ENCODE measurements around the gene GRIK5. TPM values are rescaled to one million over a fixed set of nuclear protein-coding genes. Genes with fewer than 3 reads are reported as not detected.

GRIK5 gene
- total and polyA plus RNA-seq, 2 of the 8 experiments (the other 6 are each of a cell fraction or from before 2014, with no cell fraction given): 17.8 to 42.9 TPM

DNA sequence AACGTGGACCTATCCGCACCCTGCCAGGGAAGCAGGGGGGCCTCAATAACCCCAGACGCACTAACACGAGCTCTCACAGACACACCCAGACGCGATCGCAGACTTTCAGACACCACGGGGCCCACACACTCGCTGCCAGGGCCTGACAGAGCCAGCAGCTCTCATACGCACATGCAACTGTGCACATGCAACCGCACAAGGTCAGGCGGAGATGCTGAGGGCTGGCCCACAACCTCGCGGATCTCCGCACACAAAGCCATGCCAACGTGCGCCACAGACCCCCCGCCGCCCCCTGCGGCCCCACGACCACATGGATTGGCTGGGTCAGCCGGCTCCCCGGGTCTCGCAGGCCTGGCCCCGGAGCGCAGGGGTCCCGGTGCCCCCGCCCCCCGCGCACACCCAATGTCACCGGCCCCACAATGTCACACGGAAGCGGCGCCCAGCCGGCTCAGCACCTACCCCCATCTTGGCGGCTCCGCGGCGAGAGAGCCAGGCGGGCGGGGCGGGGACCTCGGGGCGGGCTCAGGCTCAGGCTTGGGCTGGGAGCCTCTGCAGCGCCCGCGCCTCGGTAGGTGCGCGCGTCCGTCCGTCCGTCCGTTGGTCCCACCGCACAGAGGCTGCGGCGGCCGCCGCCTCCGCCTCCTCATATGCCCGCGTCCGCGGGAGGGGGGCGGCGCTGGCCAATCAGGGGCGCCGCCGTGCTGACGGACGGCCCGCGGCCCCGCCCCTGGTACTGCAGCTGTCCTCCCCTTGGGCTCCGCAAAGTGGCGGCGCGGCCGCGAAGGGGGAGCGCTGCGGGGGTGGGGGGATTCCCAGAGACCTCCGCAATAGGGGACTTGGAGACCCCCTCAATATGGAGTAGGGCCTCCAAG, 76.2 kb downstream of the GRIK5 start, which contains the start of gene ATP1A3 (continued):
- TF ChIP-seq, protein P1, sequence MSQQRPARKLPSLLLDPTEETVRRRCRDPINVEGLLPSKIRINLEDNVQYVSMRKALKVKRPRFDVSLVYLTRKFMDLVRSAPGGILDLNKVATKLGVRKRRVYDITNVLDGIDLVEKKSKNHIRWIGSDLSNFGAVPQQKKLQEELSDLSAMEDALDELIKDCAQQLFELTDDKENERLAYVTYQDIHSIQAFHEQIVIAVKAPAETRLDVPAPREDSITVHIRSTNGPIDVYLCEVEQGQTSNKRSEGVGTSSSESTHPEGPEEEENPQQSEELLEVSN (IDR thresholded peaks at IDR 0.05): no peak
- TF ChIP-seq KDM1A (IDR thresholded peaks at IDR 0.05; ENCODE audit: borderline replicate concordance, low read length): no peak
- TF ChIP-seq KDM5A (IDR thresholded peaks at IDR 0.05; ENCODE audit: low read length): no peak
- TF ChIP-seq TAF1 (IDR thresholded peaks at IDR 0.05; ENCODE audit: low read depth, low read length): peak; percentile 24; the same call in 1 of the 2 replicates
- peak; percentile 61; the same call in 1 of the 2 replicates for TF ChIP-seq TBP (IDR thresholded peaks at IDR 0.05; ENCODE audit: low read depth, low read length)
- TF ChIP-seq ATF3 (IDR thresholded peaks at IDR 0.05; ENCODE audit: insufficient read depth, low read depth, low read length): no peak
- TF ChIP-seq SIN3A (conservative IDR thresholded peaks at IDR 0.05 in 1 of 2, IDR thresholded peaks at IDR 0.05 in 1 of 2; ENCODE audit: low read depth in 1 of 2, low read length in 2 of 2): no peak; a peak in 2 of 4 replicates
- TF ChIP-seq SP2 (IDR thresholded peaks at IDR 0.05; ENCODE audit: low read length): no peak
- TF ChIP-seq TEAD4 (IDR thresholded peaks at IDR 0.05; ENCODE audit: low read depth, low read length): no peak
- no peak for TF ChIP-seq HDAC2 (IDR thresholded peaks at IDR 0.05; ENCODE audit: borderline replicate concordance in 1 of 2, low read depth in 2 of 2, low read length in 2 of 2)
- peak; percentile 6; the same call in 1 of the 2 replicates for TF ChIP-seq YY1 (IDR thresholded peaks at IDR 0.05; ENCODE audit: low read depth, low read length)
- TF ChIP-seq, protein P2, sequence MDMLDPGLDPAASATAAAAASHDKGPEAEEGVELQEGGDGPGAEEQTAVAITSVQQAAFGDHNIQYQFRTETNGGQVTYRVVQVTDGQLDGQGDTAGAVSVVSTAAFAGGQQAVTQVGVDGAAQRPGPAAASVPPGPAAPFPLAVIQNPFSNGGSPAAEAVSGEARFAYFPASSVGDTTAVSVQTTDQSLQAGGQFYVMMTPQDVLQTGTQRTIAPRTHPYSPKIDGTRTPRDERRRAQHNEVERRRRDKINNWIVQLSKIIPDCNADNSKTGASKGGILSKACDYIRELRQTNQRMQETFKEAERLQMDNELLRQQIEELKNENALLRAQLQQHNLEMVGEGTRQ (IDR thresholded peaks at IDR 0.05; ENCODE audit: low read length): no peak
- no peak for TF ChIP-seq CREB1 (IDR thresholded peaks at IDR 0.05)
- no peak for TF ChIP-seq RAD21 (IDR thresholded peaks at IDR 0.05 in 1 of 2, conservative IDR thresholded peaks at IDR 0.05 in 1 of 2; ENCODE audit: low read depth in 2 of 2, low read length in 2 of 2)
- no peak for TF ChIP-seq BACH1 (IDR thresholded peaks at IDR 0.05; ENCODE audit: low read length)
